ENCODE results near the gene SAMD4B.

The SAMD4B gene

GRCh38 chr19:39316627-39317321 is 25.4 kb upstream of the SAMD4B start:
- no peak overlapping the region for H3K27ac ChIP-seq
- H3K4me1 ChIP-seq (ENCODE audit: control insufficient read depth in 1 of 2, insufficient read depth in 1 of 2, low read depth in 1 of 2, low read length in 1 of 2), result peaks cover 6 to 12% of the 10 kb centered on the region in 2 experiments
- no peaks in the 10 kb centered on the region for H3K9me3 ChIP-seq
- TF ChIP-seq CTCF (IDR thresholded peaks at IDR 0.05), result no peak
- no peak overlapping the region for H3K4me3 ChIP-seq (ENCODE audit: low read depth in 1 of 2, low read length in 1 of 2)
- H3K27me3 ChIP-seq, result peaks cover 24% of the 10 kb centered on the region
- peaks cover 66% of the 10 kb centered on the region for H3K36me3 ChIP-seq

GRCh38 chr19:39317476-39317875 is 24.7 kb upstream of the SAMD4B start:
- H3K4me1 ChIP-seq (ENCODE audit: control insufficient read depth in 1 of 2, insufficient read depth in 1 of 2, low read depth in 1 of 2, low read length in 1 of 2), result peaks cover 6 to 12% of the 10 kb centered on the region in 2 experiments
- H3K27ac ChIP-seq, result no peak overlapping the region
- H3K36me3 ChIP-seq, result peaks cover 59% of the 10 kb centered on the region
- no peak overlapping the region for H3K4me3 ChIP-seq (ENCODE audit: low read depth in 1 of 2, low read length in 1 of 2)
- no peak for TF ChIP-seq CTCF (IDR thresholded peaks at IDR 0.05)
- no peaks in the 10 kb centered on the region for H3K9me3 ChIP-seq
- peaks cover 31% of the 10 kb centered on the region for H3K27me3 ChIP-seq

GRCh38 chr19:39318071-39318470 is 24.1 kb upstream of the SAMD4B start:
- H3K27me3 ChIP-seq, result peaks cover 37% of the 10 kb centered on the region
- H3K4me1 ChIP-seq (ENCODE audit: control insufficient read depth in 1 of 2, insufficient read depth in 1 of 2, low read depth in 1 of 2, low read length in 1 of 2), result peaks cover 6 to 12% of the 10 kb centered on the region in 2 experiments
- no peak overlapping the region for H3K4me3 ChIP-seq (ENCODE audit: low read depth in 1 of 2, low read length in 1 of 2)
- TF ChIP-seq CTCF (IDR thresholded peaks at IDR 0.05), result no peak
- H3K36me3 ChIP-seq, result peaks cover 53% of the 10 kb centered on the region
- no peak overlapping the region for H3K27ac ChIP-seq
- H3K9me3 ChIP-seq, result no peaks in the 10 kb centered on the region

- Histone ChIP-seq H3K9me3 (no peaks in the 10 kb centered on the region), H3K36me3 (peaks cover 47% of the 10 kb centered on the region), H3K4me3 (ENCODE audit: low read depth in 1 of 2, low read length in 1 of 2) (no peak overlapping the region), H3K27me3 (peaks cover 38% of the 10 kb centered on the region), H3K27ac (no peak overlapping the region), H3K4me1 (ENCODE audit: control insufficient read depth in 1 of 2, insufficient read depth in 1 of 2, low read depth in 1 of 2, low read length in 1 of 2) (peaks cover 6 to 12% of the 10 kb centered on the region in 2 experiments)
- no peak for TF ChIP-seq CTCF (IDR thresholded peaks at IDR 0.05)
These were observed 23.5 kb upstream of the SAMD4B start for GRCh38 chr19:39318690-39319089.

GRCh38 chr19:39319098-39319891 is 22.9 kb upstream of the SAMD4B start:
- Histone ChIP-seq H3K36me3 (peaks cover 45% of the 10 kb centered on the region), H3K27ac (no peak overlapping the region), H3K9me3 (no peaks in the 10 kb centered on the region), H3K27me3 (peaks cover 38% of the 10 kb centered on the region), H3K4me1 (ENCODE audit: control insufficient read depth in 1 of 2, insufficient read depth in 1 of 2, low read depth in 1 of 2, low read length in 1 of 2) (peaks cover 9 to 15% of the 10 kb centered on the region in 2 experiments), H3K4me3 (ENCODE audit: low read depth in 1 of 2, low read length in 1 of 2) (no peak overlapping the region)
- TF ChIP-seq CTCF (IDR thresholded peaks at IDR 0.05), result no peak
